NOMO-1 (cell line): ENCODE data around the gene DMTF1.
"Not testable (repeated sequence)": the region's sequence is repeated elsewhere in the genome, so short reads cannot be mapped to it uniquely, and the experiment has no call there.

Experiments used
- DNase-seq, 2 experiments: peaks; one replicate each; lab custom pipeline; 2025; ENCODE audit not compliant: unreplicated experiment in 2 of 2; lab: John Stamatoyannopoulos, UW

The DMTF1 gene

DNA sequence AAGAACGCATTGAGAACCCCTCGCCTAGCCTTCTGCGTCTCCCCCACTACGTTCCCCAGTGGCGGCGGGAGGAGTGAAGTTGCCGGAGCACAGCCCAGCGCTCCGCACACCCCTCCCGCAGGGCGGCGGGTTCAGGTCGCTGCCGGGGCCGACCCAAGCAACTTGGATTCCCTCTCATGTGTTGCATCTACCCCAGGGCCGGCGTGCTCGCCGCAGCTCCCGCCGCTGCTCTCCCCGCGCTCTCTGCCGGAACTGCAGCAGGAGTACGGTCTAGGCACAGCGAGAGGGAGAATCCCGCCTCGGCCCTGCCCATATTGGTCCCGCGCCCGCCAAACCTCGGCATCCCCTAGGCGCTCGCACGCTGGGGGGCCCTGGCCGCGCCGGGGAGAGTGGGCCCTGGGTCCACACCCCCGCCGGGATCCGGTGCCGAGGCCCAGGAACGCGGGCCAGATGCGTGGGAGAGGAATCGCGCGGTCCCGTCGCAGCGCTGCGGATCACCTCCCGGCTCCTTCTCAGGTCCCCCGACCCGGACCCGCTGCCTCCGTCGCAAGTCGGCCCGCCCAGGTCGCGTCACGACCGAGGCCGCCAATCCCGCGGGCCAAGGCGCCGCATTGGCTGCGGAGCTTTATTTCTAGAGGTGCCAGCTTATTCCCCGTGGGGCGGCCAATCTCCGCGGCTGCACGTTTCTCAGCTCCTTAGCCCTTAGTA, 67.9 kb downstream of the DMTF1 start:
- peak; percentile 91 to 95 for DNase-seq

DNA sequence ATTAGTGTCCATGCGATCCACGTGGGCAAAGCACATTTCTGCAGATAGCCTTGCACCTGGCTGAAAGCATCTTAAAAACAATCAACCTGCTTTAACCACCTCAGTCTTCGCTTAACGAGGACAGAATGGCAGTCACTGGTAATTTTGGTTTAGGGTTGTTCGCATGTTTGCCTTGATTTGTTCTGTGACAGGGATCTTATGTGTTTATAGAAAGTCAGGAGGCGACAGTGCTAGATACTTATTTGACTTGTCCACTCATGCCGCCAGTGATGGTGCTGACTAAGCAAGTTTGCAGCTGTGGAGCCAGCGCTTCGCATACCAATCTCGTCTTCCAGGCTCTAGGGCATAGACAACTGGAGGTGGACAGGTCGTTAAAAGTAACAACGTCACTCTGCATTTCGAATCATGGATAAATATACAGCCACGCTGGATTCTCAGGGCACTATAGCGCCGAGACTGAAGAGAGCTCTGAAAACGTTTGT, 68.5 kb downstream of the DMTF1 start:
- DNase-seq = no peak

DNA sequence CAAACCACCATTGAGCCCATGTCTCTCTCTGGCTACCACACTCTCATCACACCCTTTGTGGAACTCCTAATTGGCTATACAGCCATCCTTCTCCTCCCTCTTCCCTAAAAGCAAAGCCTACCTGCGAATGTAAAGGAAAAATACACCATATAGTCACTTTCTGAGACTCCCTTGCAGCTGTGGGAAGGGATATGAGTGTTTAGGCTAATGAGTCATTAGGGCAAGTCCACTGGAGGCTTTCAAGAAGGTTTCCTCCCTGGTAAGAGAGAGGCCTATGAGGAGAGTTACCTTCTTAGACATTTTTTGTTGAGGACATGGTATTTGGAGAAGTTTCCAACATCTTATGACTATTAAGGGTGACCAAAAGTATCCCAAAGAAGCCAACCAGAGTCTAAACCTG, 71.4 kb downstream of the DMTF1 start:
- no peak for DNase-seq

- no peak for DNase-seq
Observed at GRCh38 chr7:87225696-87226095, 73.4 kb downstream of the DMTF1 start.

GRCh38 chr7:87226495-87226894, 74.2 kb downstream of the DMTF1 start:
- DNase-seq = no peak

DNA sequence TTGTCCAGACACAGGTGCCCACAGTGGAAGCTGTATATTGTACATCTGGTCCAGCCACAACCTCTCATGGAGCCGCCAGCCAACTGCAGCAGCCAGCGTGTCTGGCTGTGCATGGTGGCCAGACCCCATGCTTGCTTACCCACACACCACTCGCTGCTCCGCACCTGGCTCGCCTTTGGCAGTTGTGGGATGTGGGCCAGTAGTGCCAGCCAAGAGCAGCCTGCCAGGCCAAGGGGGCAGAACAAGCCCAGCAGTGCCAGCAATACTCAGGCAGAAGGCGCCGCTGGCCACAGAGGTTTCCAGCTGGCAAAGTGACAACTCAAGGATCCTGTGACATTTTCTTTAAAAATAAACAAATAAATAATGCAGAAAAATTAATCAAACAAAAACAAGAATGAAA, 79.0 kb downstream of the DMTF1 start:
- DNase-seq = no peak

DNA sequence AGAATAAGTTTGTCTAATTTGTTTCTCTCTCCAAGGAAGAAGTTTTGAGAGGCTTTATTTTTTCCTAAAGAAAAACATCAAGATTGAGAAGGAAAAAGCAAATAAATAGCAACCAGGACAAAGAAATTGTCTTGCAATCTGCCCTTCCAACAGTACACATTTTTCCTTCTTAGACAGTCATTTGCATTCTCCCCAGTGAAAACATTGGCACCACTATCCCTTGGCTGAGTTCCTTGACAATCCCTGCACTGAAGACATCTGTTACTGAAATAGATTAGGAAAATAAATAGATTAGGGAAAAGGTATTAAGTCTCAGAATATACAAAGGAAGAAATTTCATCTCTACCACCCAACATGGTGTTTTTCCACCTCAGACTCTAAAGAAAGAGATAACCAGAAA, 79.5 kb downstream of the DMTF1 start:
- DNase-seq = no peak

DNA sequence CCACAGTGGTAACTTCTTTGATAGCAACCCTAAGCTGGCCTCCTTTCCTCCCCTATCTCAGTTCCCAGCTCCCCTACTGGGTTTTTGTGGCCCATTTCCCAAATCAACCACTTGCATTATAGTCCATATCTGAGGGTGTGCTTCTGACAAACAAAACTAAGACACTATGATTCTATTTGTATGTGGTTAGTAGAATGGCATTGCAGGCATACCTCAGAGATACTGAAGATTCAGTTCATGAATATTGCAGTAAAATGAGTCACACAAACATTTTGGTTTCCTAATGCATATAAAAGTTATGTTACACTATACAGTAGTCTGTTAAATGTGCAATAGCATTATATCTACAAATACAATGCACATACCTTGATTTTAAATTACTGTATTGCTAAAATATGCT, 82.7 kb downstream of the DMTF1 start:
- no peak for DNase-seq

GRCh38 chr7:87238464-87239051, 86.3 kb downstream of the DMTF1 start:
- DNase-seq = not testable (repeated sequence)

- not testable (repeated sequence) for DNase-seq
Observed at GRCh38 chr7:87245671-87246070, 93.4 kb downstream of the DMTF1 start.
